Panc1 (cell line): ENCODE results near the gene BBX. TPM values are rescaled to one million over a fixed set of nuclear protein-coding genes. Genes with fewer than 3 reads are reported as not detected.

Source experiments
- ATAC-seq: fragments of 200-7000 bp; cut with Tn5 transposase; 2 replicates; pipeline ENCODE4 v1.9.1; 2020; ENCODE audit warnings: mild to moderate bottlenecking, moderate library complexity
- BruUV-seq: library from RNA; stranded (reverse); fragments of 400-500 nt; replicated peaks from 2 replicates; lab custom pipeline; 2021; lab: Mats Ljungman, UMichigan
- CTCF ChIA-PET: fragments of 300-600 bp; sonication (Branson Sonifier 250); formaldehyde crosslinking; loops from one replicate; lab custom pipeline; 2022; ENCODE audit warnings: antibody characterized with exemption; lab: Charles Lee
- POLR2A ChIA-PET: fragments of 300-600 bp; sonication (Branson Sonifier 250); formaldehyde crosslinking; loops from one replicate; lab custom pipeline; 2022; ENCODE audit warnings: antibody characterized with exemption; lab: Charles Lee
- DNase-seq: peaks from one replicate; pipeline ENCODE4 v3.0.0-alpha.2; 2010; ENCODE audit warnings: low read depth, low spot score
- H3K27ac ChIP-seq: 2 replicates; pipeline ENCODE4 v1.5.1; 2011; ENCODE audit warnings: mild to moderate bottlenecking, low read length, inconsistent platforms
- H3K27me3 ChIP-seq: fragments of 200-500 bp; sonication (Bioruptor generic); 2 replicates; pipeline ENCODE4 v1.6.0; 2014; ENCODE audit warnings: low read length, inconsistent platforms; ENCODE audit not compliant: control insufficient read depth, insufficient read depth
- H3K36me3 ChIP-seq: fragments of 200-500 bp; sonication (Bioruptor generic); 2 replicates; pipeline ENCODE4 v1.5.1; 2014; ENCODE audit warnings: inconsistent platforms, mild to moderate bottlenecking, low read length, moderate library complexity; ENCODE audit not compliant: control insufficient read depth, insufficient read depth
- H3K4me1 ChIP-seq: 2 replicates; pipeline ENCODE4 v1.5.1; 2011; ENCODE audit warnings: inconsistent platforms, mild to moderate bottlenecking, low read length, moderate library complexity; ENCODE audit not compliant: control insufficient read depth, insufficient read depth
- H3K4me3 ChIP-seq, 2 experiments: 2 replicates each; pipeline ENCODE4 v1.5.1; 2011 to 2012; ENCODE audit warnings: low read depth in 2 of 2, low read length in 2 of 2, mild to moderate bottlenecking in 2 of 2, inconsistent platforms in 1 of 2, moderate library complexity in 1 of 2
- H3K9me3 ChIP-seq: fragments of 200-500 bp; sonication (Bioruptor generic); 2 replicates; pipeline ENCODE4 v1.5.1; 2014; ENCODE audit warnings: low read depth, mild to moderate bottlenecking, inconsistent platforms, low read length, moderate library complexity; ENCODE audit not compliant: control insufficient read depth, insufficient read depth
- POLR2AphosphoS5 ChIP-seq: IDR thresholded peaks from 2 replicates; pipeline ENCODE4 v1.6.1; 2012; ENCODE audit warnings: mild to moderate bottlenecking, low read depth, low read length, moderate library complexity
- SIN3A ChIP-seq: IDR thresholded peaks from 2 replicates; pipeline ENCODE4 v1.6.1; 2012; ENCODE audit warnings: low read depth, mild to moderate bottlenecking, low read length, moderate library complexity, borderline replicate concordance; ENCODE audit not compliant: insufficient read depth
- TCF7L2 ChIP-seq: IDR thresholded peaks from 2 replicates; pipeline ENCODE4 v1.6.1; 2011; ENCODE audit warnings: mild to moderate bottlenecking, low read depth, low read length, inconsistent platforms
- in situ Hi-C: cut with HindIII; loops from 2 replicates; pipeline ENCODE4 v1.10.0; 2016; ENCODE audit warnings: low sequenced_read_pairs, low pct_unique_long_range_greater_than_20kb
- intact Hi-C: fragments of 100-400 bp; cut with micrococcal nuclease; formaldehyde crosslinking; loops from one replicate; pipeline ENCODE4 v1.10.0; 2022; ENCODE audit not compliant: unreplicated experiment
- total RNA-seq: library from RNA; stranded (reverse); gene quantifications from one replicate; pipeline ENCODE4 v1.2.1, GENCODE V29; 2021; ENCODE audit not compliant: unreplicated experiment
- TF ChIP-seq, protein P1 (sequence below), 2 experiments: IDR thresholded peaks; 2 replicates each; pipeline ENCODE4 v1.6.1; 2011 to 2012; ENCODE audit warnings: low read depth in 2 of 2, control low read depth in 1 of 2, low read length in 1 of 2, mild to moderate bottlenecking in 1 of 2, moderate library complexity in 1 of 2; ENCODE audit not compliant: insufficient read depth in 1 of 2
- TF ChIP-seq, protein P2 (sequence below): fragments of 450-650 bp; IDR thresholded peaks from 2 replicates; pipeline ENCODE4 v1.5.1; 2017; ENCODE audit warnings: mild to moderate bottlenecking

The BBX gene
- total RNA-seq, 1 experiment from 2014 or later = 28.5 TPM

DNA sequence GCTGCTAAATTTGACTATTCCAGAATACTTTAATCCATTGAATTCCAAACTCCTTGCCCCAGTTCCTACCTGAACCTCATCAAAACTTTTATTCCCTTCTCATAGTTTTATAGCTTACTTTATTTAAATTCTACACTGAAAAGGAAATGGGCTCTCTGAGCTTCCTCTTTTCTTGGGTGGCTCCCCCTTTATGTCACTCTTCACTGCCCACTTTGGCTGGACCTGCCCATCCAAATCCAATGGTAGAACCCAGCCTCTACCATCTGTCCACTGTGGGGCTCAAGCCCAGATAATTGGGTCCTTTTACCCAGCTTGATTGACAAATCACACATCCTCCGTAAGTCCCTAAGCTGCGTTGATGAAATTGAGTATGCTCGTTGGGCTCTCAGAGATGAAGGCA lies 216.5 kb downstream of the BBX start:
- ATAC-seq (no peak), DNase-seq (no peak)
- H3K27me3 ChIP-seq = no peaks in the 10 kb centered on the region
- H3K9me3 ChIP-seq = no peaks in the 10 kb centered on the region
- BruUV-seq = no TSS peak
- H3K36me3 ChIP-seq = no peaks in the 10 kb centered on the region
- intact Hi-C loops = no loop called here
- ChIA-PET POLR2A (no interaction called here), CTCF (no interaction called here)
- in situ Hi-C loops = no loop called here
- no peak overlapping the region for H3K4me3 ChIP-seq
- no peak overlapping the region for H3K27ac ChIP-seq
- no peaks in the 10 kb centered on the region for H3K4me1 ChIP-seq
- TF ChIP-seq POLR2AphosphoS5 (no peak), TCF7L2 (no peak), SIN3A (no peak)
- TF ChIP-seq, protein P1, sequence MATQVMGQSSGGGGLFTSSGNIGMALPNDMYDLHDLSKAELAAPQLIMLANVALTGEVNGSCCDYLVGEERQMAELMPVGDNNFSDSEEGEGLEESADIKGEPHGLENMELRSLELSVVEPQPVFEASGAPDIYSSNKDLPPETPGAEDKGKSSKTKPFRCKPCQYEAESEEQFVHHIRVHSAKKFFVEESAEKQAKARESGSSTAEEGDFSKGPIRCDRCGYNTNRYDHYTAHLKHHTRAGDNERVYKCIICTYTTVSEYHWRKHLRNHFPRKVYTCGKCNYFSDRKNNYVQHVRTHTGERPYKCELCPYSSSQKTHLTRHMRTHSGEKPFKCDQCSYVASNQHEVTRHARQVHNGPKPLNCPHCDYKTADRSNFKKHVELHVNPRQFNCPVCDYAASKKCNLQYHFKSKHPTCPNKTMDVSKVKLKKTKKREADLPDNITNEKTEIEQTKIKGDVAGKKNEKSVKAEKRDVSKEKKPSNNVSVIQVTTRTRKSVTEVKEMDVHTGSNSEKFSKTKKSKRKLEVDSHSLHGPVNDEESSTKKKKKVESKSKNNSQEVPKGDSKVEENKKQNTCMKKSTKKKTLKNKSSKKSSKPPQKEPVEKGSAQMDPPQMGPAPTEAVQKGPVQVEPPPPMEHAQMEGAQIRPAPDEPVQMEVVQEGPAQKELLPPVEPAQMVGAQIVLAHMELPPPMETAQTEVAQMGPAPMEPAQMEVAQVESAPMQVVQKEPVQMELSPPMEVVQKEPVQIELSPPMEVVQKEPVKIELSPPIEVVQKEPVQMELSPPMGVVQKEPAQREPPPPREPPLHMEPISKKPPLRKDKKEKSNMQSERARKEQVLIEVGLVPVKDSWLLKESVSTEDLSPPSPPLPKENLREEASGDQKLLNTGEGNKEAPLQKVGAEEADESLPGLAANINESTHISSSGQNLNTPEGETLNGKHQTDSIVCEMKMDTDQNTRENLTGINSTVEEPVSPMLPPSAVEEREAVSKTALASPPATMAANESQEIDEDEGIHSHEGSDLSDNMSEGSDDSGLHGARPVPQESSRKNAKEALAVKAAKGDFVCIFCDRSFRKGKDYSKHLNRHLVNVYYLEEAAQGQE (IDR thresholded peaks at IDR 0.05; ENCODE audit: insufficient read depth in 1 of 2, low read depth in 2 of 2, low read length in 1 of 2) = no peak
- TF ChIP-seq, protein P2, sequence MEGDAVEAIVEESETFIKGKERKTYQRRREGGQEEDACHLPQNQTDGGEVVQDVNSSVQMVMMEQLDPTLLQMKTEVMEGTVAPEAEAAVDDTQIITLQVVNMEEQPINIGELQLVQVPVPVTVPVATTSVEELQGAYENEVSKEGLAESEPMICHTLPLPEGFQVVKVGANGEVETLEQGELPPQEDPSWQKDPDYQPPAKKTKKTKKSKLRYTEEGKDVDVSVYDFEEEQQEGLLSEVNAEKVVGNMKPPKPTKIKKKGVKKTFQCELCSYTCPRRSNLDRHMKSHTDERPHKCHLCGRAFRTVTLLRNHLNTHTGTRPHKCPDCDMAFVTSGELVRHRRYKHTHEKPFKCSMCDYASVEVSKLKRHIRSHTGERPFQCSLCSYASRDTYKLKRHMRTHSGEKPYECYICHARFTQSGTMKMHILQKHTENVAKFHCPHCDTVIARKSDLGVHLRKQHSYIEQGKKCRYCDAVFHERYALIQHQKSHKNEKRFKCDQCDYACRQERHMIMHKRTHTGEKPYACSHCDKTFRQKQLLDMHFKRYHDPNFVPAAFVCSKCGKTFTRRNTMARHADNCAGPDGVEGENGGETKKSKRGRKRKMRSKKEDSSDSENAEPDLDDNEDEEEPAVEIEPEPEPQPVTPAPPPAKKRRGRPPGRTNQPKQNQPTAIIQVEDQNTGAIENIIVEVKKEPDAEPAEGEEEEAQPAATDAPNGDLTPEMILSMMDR = no peak

DNA sequence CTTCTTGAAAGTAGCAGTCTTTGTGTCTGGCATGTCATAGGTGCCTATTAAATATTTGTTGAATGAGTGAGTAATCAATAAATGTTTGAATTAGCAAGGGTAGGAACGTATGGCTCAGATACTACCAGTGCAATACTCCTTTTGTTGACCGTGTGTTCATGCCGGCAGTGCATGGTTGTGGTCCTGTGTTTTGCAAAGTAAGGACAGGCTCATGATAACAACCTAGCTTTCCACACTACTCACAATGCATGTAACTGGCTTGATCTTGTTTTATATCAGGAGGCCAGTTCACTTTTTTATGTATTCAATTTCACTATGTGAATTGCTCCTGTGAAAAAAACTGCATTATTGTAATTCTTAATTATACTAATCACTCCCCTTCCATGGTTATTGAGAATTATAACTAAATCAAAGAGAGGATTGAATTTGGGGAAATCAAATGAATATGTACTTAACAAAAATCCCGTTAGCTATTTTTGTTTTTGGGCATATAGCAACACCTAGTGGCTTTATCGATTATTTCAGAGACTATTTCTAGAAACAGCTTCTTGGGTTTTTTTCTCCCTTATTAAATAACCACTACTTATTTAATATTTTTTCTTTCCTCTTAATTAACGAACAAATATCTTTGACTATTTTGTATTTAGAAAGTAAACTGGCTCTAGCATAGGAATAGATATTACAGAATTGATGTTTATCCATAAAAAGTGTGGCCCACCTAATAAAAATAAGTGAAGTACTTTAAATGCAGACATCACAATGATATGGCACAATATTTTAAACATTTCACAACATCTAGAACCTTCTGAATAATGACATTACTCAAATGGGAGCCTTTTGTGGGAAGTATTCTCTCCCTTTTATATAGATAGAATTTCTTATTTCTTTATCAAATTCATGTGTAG lies 218.5 kb downstream of the BBX start:
- no peaks in the 10 kb centered on the region for H3K27me3 ChIP-seq
- POLR2A ChIA-PET = no interaction called here
- H3K27ac ChIP-seq = no peak overlapping the region
- 0 out of 2 replicates have a peak, but pooled peaks have one; percentile 58 for ATAC-seq
- TF ChIP-seq SIN3A (no peak), TCF7L2 (no peak)
- TF ChIP-seq, protein P1 (IDR thresholded peaks at IDR 0.05; ENCODE audit: insufficient read depth in 1 of 2, low read depth in 2 of 2, low read length in 1 of 2) = no peak
- TF ChIP-seq, protein P2 = peak; percentile 52; the same call in 1 of the 2 replicates
- no peaks in the 10 kb centered on the region for H3K4me1 ChIP-seq
- no peak overlapping the region for H3K4me3 ChIP-seq
- in situ Hi-C loops = no loop called here
- intact Hi-C loops = loop anchor here (1.0 to 5.0 kb wide), 3 partner anchors 51 to 504 kb away; no protein-coding TSS in a partner anchor
- H3K36me3 ChIP-seq = no peaks in the 10 kb centered on the region
- H3K9me3 ChIP-seq = no peaks in the 10 kb centered on the region
- BruUV-seq = no TSS peak
- CTCF ChIA-PET = interaction anchor here (0.6 to 1.6 kb wide), 5 partner anchors 50 to 166 kb away, joined by 3 to 4 read pairs (median 3); no protein-coding TSS in a partner anchor
- DNase-seq = no peak
